ENCODE data around the gene FGGY. TPM values are rescaled to one million over a fixed set of nuclear protein-coding genes. Genes with fewer than 3 reads are reported as not detected.

FGGY gene
- total RNA-seq, 2 experiments from 2014 or later = 11.9 to 13.6 TPM

DNA sequence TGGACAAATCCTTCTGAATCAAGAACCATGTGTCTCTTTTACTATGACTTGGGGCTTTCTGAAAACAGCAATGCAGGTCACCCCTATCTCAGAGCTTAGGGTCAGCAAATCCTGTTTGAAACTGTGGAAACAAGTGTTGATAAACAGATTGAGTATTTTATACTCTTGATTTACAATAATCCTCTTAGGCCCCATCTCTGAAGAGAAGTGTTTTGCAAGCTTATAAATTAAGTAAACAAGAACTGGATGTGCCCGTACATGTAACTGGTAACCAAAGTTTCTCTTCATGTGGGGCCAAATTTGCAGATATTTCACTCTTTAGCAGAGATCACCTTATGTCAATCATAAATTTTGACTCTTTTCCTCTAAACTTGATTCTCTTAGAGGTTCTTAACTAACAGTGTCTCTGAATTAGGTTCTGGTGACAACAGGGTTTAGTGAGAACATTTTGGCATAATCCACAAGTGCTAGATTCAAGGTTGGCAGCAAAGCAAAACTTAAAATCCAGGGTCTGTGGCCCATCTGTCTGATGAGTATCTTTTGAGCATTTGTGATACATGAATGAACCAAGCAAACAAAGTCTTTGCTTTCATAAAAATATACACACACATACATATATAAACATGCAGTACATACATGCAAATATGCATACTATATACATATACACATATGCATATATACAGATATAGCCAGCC, 334.8 kb downstream of the FGGY start:
- CTCF ChIA-PET = no interaction called here
- no peak for DNase-seq
- Mint-ChIP-seq H3K36me3 (ENCODE audit: low read depth) (no peaks in the 10 kb centered on the region), H3K9me3 (no peaks in the 10 kb centered on the region), H3K27me3 (no peaks in the 10 kb centered on the region), H3K27ac (no peak overlapping the region), H3K4me1 (ENCODE audit: low read depth) (no peaks in the 10 kb centered on the region), H3K4me3 (no peak overlapping the region)
- TF ChIP-seq, protein P1, sequence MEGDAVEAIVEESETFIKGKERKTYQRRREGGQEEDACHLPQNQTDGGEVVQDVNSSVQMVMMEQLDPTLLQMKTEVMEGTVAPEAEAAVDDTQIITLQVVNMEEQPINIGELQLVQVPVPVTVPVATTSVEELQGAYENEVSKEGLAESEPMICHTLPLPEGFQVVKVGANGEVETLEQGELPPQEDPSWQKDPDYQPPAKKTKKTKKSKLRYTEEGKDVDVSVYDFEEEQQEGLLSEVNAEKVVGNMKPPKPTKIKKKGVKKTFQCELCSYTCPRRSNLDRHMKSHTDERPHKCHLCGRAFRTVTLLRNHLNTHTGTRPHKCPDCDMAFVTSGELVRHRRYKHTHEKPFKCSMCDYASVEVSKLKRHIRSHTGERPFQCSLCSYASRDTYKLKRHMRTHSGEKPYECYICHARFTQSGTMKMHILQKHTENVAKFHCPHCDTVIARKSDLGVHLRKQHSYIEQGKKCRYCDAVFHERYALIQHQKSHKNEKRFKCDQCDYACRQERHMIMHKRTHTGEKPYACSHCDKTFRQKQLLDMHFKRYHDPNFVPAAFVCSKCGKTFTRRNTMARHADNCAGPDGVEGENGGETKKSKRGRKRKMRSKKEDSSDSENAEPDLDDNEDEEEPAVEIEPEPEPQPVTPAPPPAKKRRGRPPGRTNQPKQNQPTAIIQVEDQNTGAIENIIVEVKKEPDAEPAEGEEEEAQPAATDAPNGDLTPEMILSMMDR (IDR thresholded peaks at IDR 0.05) = no peak
- ATAC-seq = no peak
- intact Hi-C loops (cut with micrococcal nuclease) = no loop called here
- POLR2A ChIA-PET = no interaction called here

DNA sequence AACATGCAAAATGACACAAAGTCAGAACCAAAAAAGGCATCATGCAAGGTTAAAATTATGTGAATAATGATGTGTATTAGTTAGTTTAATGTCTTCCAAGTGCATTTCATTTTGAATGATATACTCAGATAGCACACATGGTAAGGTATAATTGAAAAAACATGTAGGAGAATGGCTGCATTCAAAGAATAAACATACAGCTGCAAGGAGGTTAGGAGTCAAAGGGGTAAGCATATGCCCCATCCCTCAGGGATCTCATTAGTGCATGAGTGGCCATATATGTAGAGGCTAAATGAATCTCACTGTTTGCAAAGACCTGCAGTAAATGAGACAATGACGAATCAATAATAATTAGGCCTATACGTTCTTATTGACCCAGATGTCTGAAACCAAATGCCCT, 338.2 kb downstream of the FGGY start:
- Mint-ChIP-seq H3K4me1 (ENCODE audit: low read depth) (no peaks in the 10 kb centered on the region), H3K9me3 (no peaks in the 10 kb centered on the region), H3K4me3 (no peak overlapping the region), H3K27ac (no peak overlapping the region), H3K36me3 (ENCODE audit: low read depth) (no peaks in the 10 kb centered on the region), H3K27me3 (no peaks in the 10 kb centered on the region)
- ATAC-seq (no peak), DNase-seq (no peak)
- CTCF ChIA-PET = interaction anchor here (0.9 kb wide), 1 partner anchor 23 kb away, joined by 3 read pairs; no protein-coding TSS in a partner anchor
- POLR2A ChIA-PET = no interaction called here
- intact Hi-C loops (cut with micrococcal nuclease) = no loop called here
- TF ChIP-seq, protein P1 (IDR thresholded peaks at IDR 0.05) = no peak

DNA sequence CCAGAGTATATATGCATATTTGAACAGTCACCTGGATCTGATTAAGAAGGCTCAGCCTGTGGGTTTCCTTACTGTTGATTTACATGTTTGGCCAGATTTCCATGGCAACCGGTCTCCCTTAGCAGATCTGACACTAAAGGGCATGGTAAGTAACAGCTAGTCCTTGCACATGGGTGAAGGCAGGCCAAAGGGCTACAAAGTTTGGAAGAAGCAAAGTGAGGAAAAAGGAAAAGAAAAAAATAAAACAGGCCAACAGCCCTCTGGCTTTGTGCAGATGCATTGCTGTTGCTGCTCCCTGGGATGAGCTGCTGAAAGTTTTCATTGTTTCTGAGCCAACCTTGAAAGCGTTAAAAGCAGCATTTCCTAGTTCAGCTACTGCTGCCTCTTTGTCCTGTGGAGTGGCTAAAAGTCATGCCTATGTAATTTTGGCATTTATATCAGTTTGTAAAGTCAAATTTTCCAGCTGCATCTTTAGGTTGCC, 341.4 kb downstream of the FGGY start:
- ATAC-seq = no peak
- Mint-ChIP-seq H3K36me3 (ENCODE audit: low read depth) (no peaks in the 10 kb centered on the region), H3K4me3 (no peak overlapping the region), H3K27me3 (no peaks in the 10 kb centered on the region), H3K27ac (no peak overlapping the region), H3K4me1 (ENCODE audit: low read depth) (no peaks in the 10 kb centered on the region), H3K9me3 (no peaks in the 10 kb centered on the region)
- TF ChIP-seq, protein P1 (IDR thresholded peaks at IDR 0.05) = no peak
- DNase-seq = peak; percentile 1
- ChIA-PET CTCF (no interaction called here), POLR2A (no interaction called here)
- intact Hi-C loops (cut with micrococcal nuclease) = no loop called here

DNA sequence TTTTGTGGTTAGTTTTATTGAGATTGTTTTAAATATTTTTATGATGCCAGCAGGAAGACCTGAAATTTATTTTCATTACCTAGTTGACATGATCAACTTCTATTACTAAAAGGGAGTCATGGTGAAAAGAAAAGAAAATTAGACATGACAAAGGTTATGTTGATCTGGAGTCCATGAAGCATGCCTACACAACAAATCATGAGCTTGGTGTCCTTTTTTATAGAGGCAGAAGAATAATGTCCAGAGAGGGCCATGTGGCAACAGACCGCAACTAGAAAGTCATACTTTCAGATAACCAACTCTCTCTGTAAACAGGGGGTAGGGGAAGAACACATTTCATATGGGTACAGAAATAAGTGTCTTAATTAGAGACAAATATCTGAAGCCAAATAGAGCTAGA, 342.4 kb downstream of the FGGY start:
- no peaks in the 10 kb centered on the region for H3K27me3 Mint-ChIP-seq
- CTCF ChIA-PET = no interaction called here
- DNase-seq (no peak), ATAC-seq (no peak)
- no peak overlapping the region for H3K4me3 Mint-ChIP-seq
- TF ChIP-seq, protein P1 (IDR thresholded peaks at IDR 0.05) = no peak
- H3K36me3 Mint-ChIP-seq (ENCODE audit: low read depth) = no peaks in the 10 kb centered on the region
- intact Hi-C loops (cut with micrococcal nuclease) = no loop called here
- no peaks in the 10 kb centered on the region for H3K9me3 Mint-ChIP-seq
- H3K27ac Mint-ChIP-seq = no peak overlapping the region
- no peaks in the 10 kb centered on the region for H3K4me1 Mint-ChIP-seq (ENCODE audit: low read depth)
- POLR2A ChIA-PET = no interaction called here

DNA sequence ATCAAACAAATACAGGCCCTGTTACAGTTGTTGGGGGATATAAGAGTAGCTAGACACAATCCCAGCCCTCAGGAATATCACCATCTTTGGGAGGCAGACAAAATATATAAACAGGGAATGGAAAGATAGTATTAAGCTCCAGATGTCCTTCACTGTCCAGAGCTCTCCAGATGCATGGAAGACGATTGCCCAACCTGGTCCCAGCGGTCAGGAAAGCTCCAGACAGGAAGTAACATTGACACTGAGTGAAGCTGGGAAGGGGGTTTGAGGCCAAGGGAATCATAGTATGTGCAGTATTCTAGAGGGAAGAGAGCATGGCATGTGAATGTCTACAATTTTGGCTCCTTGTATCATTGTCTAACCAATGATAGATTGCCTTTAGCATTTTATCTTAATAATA, 344.0 kb downstream of the FGGY start:
- intact Hi-C loops (cut with micrococcal nuclease) = no loop called here
- DNase-seq = no peak
- POLR2A ChIA-PET = no interaction called here

More for the DNA sequence above, 344.0 kb downstream of the FGGY start:
- no peak for ATAC-seq
- no peak overlapping the region for H3K27ac Mint-ChIP-seq
- H3K9me3 Mint-ChIP-seq = no peaks in the 10 kb centered on the region
- H3K4me1 Mint-ChIP-seq (ENCODE audit: low read depth) = no peaks in the 10 kb centered on the region
- H3K36me3 Mint-ChIP-seq (ENCODE audit: low read depth) = no peaks in the 10 kb centered on the region
- H3K4me3 Mint-ChIP-seq = no peak overlapping the region
- no peaks in the 10 kb centered on the region for H3K27me3 Mint-ChIP-seq
- CTCF ChIA-PET = no interaction called here
- TF ChIP-seq, protein P1 (IDR thresholded peaks at IDR 0.05) = no peak
